Mesendoderm (in vitro differentiated cells): ENCODE measurements around the gene PCNP.
"Not testable (repeated sequence)": the region's sequence is repeated elsewhere in the genome, so short reads cannot be mapped to it uniquely, and the experiment has no call there.

Experiments used
- DNase-seq: peaks from one replicate; pipeline ENCODE4 v3.0.0; 2013
- H2AK5ac ChIP-seq: 2 replicates; pipeline ENCODE4 v1.6.1; 2013; ENCODE audit warnings: low read length, inconsistent platforms
- H2BK120ac ChIP-seq: 2 replicates; pipeline ENCODE4 v1.6.1; 2013; ENCODE audit warnings: low read depth, mild to moderate bottlenecking, low read length, moderate library complexity, mixed read lengths
- H2BK15ac ChIP-seq: replicated peaks from 2 replicates; pipeline ENCODE4 v1.6.1; 2013; ENCODE audit warnings: low read depth, mild to moderate bottlenecking, moderate library complexity
- H2BK5ac ChIP-seq: 2 replicates; pipeline ENCODE4 v1.6.1; 2013; ENCODE audit warnings: low read length, inconsistent platforms
- H3K18ac ChIP-seq: 2 replicates; pipeline ENCODE4 v1.6.1; 2013; ENCODE audit warnings: mild to moderate bottlenecking, low read length, mixed read lengths
- H3K23ac ChIP-seq: one replicate; pipeline ENCODE4 v1.6.1; 2013; ENCODE audit warnings: low read length
- H3K27ac ChIP-seq: 2 replicates; pipeline ENCODE4 v1.5.1; 2013; ENCODE audit warnings: low read depth, mild to moderate bottlenecking, inconsistent platforms, low read length, moderate library complexity
- H3K27me3 ChIP-seq: 2 replicates; pipeline ENCODE4 v1.6.1; 2013; ENCODE audit warnings: low read length, control low read depth, mild to moderate bottlenecking, inconsistent platforms; ENCODE audit not compliant: insufficient read depth, poor library complexity
- H3K36me3 ChIP-seq: 2 replicates; pipeline ENCODE4 v1.6.1; 2013; ENCODE audit warnings: low read length, inconsistent platforms; ENCODE audit not compliant: control insufficient read depth, insufficient read depth
- H3K4ac ChIP-seq: one replicate; pipeline ENCODE4 v1.6.1; 2013; ENCODE audit warnings: low read depth, mild to moderate bottlenecking, low read length, moderate library complexity
- H3K4me1 ChIP-seq: 2 replicates; pipeline ENCODE4 v1.6.1; 2013; ENCODE audit warnings: low read depth, low read length, inconsistent platforms; ENCODE audit not compliant: control insufficient read depth
- H3K4me2 ChIP-seq: 2 replicates; pipeline ENCODE4 v1.6.1; 2013; ENCODE audit warnings: low read length
- H3K4me3 ChIP-seq: 2 replicates; pipeline ENCODE4 v1.5.1; 2013; ENCODE audit warnings: mild to moderate bottlenecking, low read length
- H3K56ac ChIP-seq: one replicate; pipeline ENCODE4 v1.6.1; 2013; ENCODE audit warnings: low read length
- H3K79me1 ChIP-seq: 2 replicates; pipeline ENCODE4 v1.6.1; 2013; ENCODE audit warnings: low read length, inconsistent platforms
- H3K79me2 ChIP-seq: 2 replicates; pipeline ENCODE4 v1.6.1; 2013; ENCODE audit warnings: mild to moderate bottlenecking, low read length; ENCODE audit not compliant: control insufficient read depth, insufficient read depth
- H3K9ac ChIP-seq: 2 replicates; pipeline ENCODE4 v1.6.1; 2013; ENCODE audit warnings: low read length, inconsistent platforms
- H4K5ac ChIP-seq: one replicate; pipeline ENCODE4 v1.6.1; 2013; ENCODE audit warnings: low read length
- H4K8ac ChIP-seq: one replicate; pipeline ENCODE4 v1.6.1; 2013; ENCODE audit warnings: low read depth, mild to moderate bottlenecking, control low read depth, low read length, moderate library complexity
- WGBS: extraction: QIAGEN DNeasy Blood & Tissue Kit; methylation state at CpG from one replicate; pipeline ENCODE4 v1.1.7; 2013; ENCODE audit warnings: low lambda C conversion rate, missing lambda C conversion rate; ENCODE audit not compliant: insufficient coverage; ENCODE audit errors: extremely low coverage; 5-methylcytosine and 5-hydroxymethylcytosine counted together

Gene PCNP

DNA sequence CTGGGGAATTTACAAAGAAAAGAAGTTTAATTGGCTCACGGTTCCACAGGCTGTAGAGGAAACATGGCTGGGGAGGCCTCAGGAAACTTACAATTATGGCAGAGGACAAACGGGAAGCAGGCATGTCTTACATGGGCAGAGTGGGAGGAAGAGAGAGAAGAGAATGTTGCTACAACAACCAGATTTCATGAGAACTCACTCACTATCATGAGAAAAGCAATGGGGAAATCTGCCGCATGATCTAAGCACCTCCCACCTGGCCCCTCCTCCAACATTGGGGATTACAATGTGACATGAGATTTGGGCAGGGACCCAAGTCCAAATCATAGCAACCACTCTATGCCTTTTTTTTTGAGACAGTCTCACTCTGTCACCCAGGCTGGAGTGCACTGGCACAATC is 28.8 kb downstream of the PCNP start:
- no peaks in the 10 kb centered on the region for H3K36me3 ChIP-seq
- no peak overlapping the region for H3K4me3 ChIP-seq
- WGBS = no CpG with 5 or more reads among the region's 3 CpGs
- no peak overlapping the region for H4K5ac ChIP-seq
- no peak for DNase-seq
- no peak overlapping the region for H3K4ac ChIP-seq
- H3K4me1 ChIP-seq = no peaks in the 10 kb centered on the region
- H2AK5ac ChIP-seq = no peak overlapping the region
- H2BK15ac ChIP-seq = no peak overlapping the region
- no peak overlapping the region for H3K9ac ChIP-seq
- no peaks in the 10 kb centered on the region for H3K27me3 ChIP-seq
- no peaks in the 10 kb centered on the region for H3K79me1 ChIP-seq
- no peak overlapping the region for H3K56ac ChIP-seq
- no peak overlapping the region for H3K27ac ChIP-seq
- H2BK5ac ChIP-seq = no peak overlapping the region
- H4K8ac ChIP-seq = no peak overlapping the region
- H3K23ac ChIP-seq = no peak overlapping the region
- H3K18ac ChIP-seq = no peak overlapping the region
- no peak overlapping the region for H3K4me2 ChIP-seq
- H2BK120ac ChIP-seq = no peak overlapping the region
- no peaks in the 10 kb centered on the region for H3K79me2 ChIP-seq

GRCh38 chr3:101603184-101603583 is 29.2 kb downstream of the PCNP start:
- Histone ChIP-seq H3K23ac (no peak overlapping the region), H2BK120ac (no peak overlapping the region)
- DNase-seq = no peak

DNA sequence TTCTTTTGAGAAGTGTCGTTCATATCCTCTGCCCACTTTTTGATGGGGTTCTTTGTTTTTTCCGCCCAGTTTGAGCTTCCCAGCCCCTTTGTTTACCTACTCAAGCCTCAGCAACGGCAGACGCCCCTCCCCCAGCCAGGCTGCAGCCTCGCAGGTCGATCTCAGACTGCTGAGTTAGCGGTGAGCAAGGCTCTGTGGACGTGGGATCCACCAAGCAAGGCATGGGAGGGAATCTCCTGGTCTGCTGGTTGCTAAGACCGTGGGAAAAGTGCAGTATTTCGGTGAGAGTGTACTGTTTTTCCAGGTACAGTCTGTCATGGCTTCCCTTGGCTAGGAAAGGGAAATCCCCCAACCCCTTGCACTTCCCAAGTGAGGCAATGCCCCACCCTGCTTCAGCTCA is 31.4 kb downstream of the PCNP start:
- H3K79me2 ChIP-seq, H4K5ac ChIP-seq, H3K23ac ChIP-seq, H3K4me1 ChIP-seq, H2BK15ac ChIP-seq, H2AK5ac ChIP-seq, H2BK5ac ChIP-seq, H2BK120ac ChIP-seq, H3K18ac ChIP-seq, H3K36me3 ChIP-seq, H3K4ac ChIP-seq, H3K27me3 ChIP-seq, H3K4me2 ChIP-seq, H4K8ac ChIP-seq, H3K9ac ChIP-seq, DNase-seq, H3K27ac ChIP-seq, H3K4me3 ChIP-seq, H3K79me1 ChIP-seq: not testable (repeated sequence)
- WGBS = no CpG with 5 or more reads among the region's 10 CpGs
- H3K56ac ChIP-seq = peak overlapping the region; percentile 60

More at GRCh38 chr3:101603184-101603583, 29.2 kb downstream of the PCNP start:
- Histone ChIP-seq H2BK5ac (no peak overlapping the region), H3K79me1 (no peaks in the 10 kb centered on the region), H3K4me3 (no peak overlapping the region), H3K27ac (no peak overlapping the region), H3K36me3 (no peaks in the 10 kb centered on the region), H2BK15ac (no peak overlapping the region), H3K4ac (no peak overlapping the region), H3K56ac (no peak overlapping the region), H4K5ac (no peak overlapping the region), H3K4me2 (no peak overlapping the region), H2AK5ac (no peak overlapping the region), H4K8ac (no peak overlapping the region), H3K27me3 (no peaks in the 10 kb centered on the region), H3K9ac (no peak overlapping the region), H3K4me1 (no peaks in the 10 kb centered on the region), H3K18ac (no peak overlapping the region), H3K79me2 (no peaks in the 10 kb centered on the region)
- no CpG with 5 or more reads among the region's 1 CpG for WGBS

GRCh38 chr3:101611023-101611422 is 37.0 kb downstream of the PCNP start:
- no peak overlapping the region for H2AK5ac ChIP-seq
- H2BK15ac ChIP-seq = no peak overlapping the region
- H3K27me3 ChIP-seq = no peaks in the 10 kb centered on the region
- H3K23ac ChIP-seq = no peak overlapping the region
- no peaks in the 10 kb centered on the region for H3K4me1 ChIP-seq
- H3K27ac ChIP-seq = no peak overlapping the region
- H3K79me2 ChIP-seq = no peaks in the 10 kb centered on the region
- no peaks in the 10 kb centered on the region for H3K79me1 ChIP-seq
- no peaks in the 10 kb centered on the region for H3K36me3 ChIP-seq
- no peak overlapping the region for H4K5ac ChIP-seq
- H3K9ac ChIP-seq = no peak overlapping the region
- H3K18ac ChIP-seq = no peak overlapping the region
- no peak overlapping the region for H3K56ac ChIP-seq
- H4K8ac ChIP-seq = no peak overlapping the region
- no peak overlapping the region for H2BK5ac ChIP-seq
- DNase-seq = no peak
- no peak overlapping the region for H3K4ac ChIP-seq
- H2BK120ac ChIP-seq = no peak overlapping the region
- H3K4me2 ChIP-seq = no peak overlapping the region
- H3K4me3 ChIP-seq = no peak overlapping the region
- no CpG with 5 or more reads among the region's 2 CpGs for WGBS

GRCh38 chr3:101613014-101613413 is 39.0 kb downstream of the PCNP start:
- not testable (repeated sequence) for H3K4me2 ChIP-seq, H2BK120ac ChIP-seq, H3K4me1 ChIP-seq, DNase-seq, H3K36me3 ChIP-seq, H2BK15ac ChIP-seq, H2AK5ac ChIP-seq, H3K56ac ChIP-seq, H3K23ac ChIP-seq, H3K27me3 ChIP-seq, H3K4ac ChIP-seq, H2BK5ac ChIP-seq, H3K79me2 ChIP-seq, H3K18ac ChIP-seq, H3K27ac ChIP-seq, H3K4me3 ChIP-seq, H4K8ac ChIP-seq, H3K9ac ChIP-seq, H3K79me1 ChIP-seq, H4K5ac ChIP-seq
- no CpG with 5 or more reads among the region's 9 CpGs for WGBS

DNA sequence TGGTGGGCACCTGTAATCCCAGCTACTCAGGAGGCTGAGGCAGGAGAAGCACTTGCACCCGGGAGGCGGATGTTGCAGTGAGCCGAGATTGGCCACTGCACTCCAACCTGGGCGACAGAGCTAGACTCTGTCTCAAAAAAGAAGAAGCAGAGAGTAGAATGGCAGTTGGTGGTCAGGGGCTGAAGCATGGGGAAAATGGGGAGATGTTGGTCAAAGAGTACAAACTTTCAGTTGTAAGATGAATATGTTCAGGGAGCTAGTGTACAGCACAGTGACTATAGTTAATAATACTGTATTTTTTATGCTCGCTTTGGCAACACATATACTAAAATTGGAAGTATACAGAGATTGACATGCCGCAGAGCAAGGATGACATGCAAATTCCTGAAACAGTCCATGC is 41.5 kb downstream of the PCNP start:
- Histone ChIP-seq H3K79me2 (no peaks in the 10 kb centered on the region), H2AK5ac (no peak overlapping the region), H3K4me2 (no peak overlapping the region), H3K36me3 (no peaks in the 10 kb centered on the region), H3K79me1 (no peaks in the 10 kb centered on the region), H3K27me3 (no peaks in the 10 kb centered on the region), H3K56ac (no peak overlapping the region), H3K27ac (no peak overlapping the region), H4K5ac (no peak overlapping the region), H3K23ac (no peak overlapping the region), H3K4ac (no peak overlapping the region), H3K4me3 (no peak overlapping the region), H4K8ac (no peak overlapping the region), H3K4me1 (no peaks in the 10 kb centered on the region), H2BK120ac (no peak overlapping the region), H2BK15ac (no peak overlapping the region), H2BK5ac (no peak overlapping the region), H3K9ac (no peak overlapping the region), H3K18ac (no peak overlapping the region)
- no peak for DNase-seq
- WGBS = no CpG with 5 or more reads among the region's 6 CpGs
